Stimulated activated CD4-positive, alpha-beta T cell treated with anti-CD3 and anti-CD28 coated beads, Interleukin-1b, Interleukin-23, amount 100 ng/mL, for 4 hours (primary cell): Measurements from ENCODE around the gene TEX22.

Source experiments
- DNase-seq, 2 donors: peaks; one replicate each; pipeline ENCODE4 v3.0.0-alpha.2; 2020; ENCODE audit warnings: low read depth in 2 of 2

TEX22 gene

GRCh38 chr14:105439179-105439578 is 40.8 kb downstream of the TEX22 start:
- no peak for DNase-seq

DNA sequence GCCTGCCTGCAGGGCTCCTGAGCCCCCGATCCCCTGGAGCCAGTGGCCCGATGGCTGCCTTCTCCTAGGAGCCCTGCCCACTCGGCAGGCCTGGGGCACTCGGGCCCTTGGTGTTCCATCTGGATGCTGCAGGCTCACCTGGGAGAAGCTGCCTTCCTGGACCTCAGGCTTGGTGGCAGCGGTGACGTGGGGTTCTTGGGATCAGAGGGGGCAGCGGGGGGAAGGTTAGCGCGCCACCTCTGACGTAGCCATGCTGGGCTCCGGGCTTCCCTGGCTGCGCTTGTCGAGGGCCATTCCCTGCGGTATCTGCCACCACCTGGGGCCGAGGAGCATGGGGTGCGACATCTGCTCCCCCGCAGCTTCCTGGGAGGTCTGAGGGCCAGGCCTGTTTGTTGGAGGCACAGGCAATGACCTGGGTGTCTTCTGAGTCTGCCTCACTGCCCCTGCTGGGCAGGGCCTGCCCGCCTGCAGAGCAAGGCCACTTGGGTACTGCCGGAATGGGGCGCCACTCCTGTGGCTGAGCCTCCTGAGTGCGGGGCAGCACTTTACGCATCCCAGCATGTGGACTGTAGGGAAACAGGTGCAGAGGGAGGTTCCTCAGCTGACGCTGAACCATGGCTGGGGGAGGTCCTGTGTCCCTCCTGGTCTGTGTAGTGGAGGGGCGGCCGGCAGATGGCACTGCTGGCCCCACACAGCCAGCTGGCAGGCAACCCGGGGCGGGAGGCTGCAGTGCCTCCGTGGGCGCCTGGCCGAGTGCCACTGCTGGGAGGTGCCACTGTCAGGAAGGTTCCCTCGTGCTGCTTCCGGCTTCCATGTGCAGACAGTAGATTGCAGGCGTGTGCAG is 41.6 kb downstream of the TEX22 start:
- no peak for DNase-seq

- DNase-seq = no peak
Measured at GRCh38 chr14:105440554-105440900, 42.2 kb downstream of the TEX22 start.

GRCh38 chr14:105440992-105441391 is 42.7 kb downstream of the TEX22 start:
- DNase-seq = no peak

- DNase-seq = no peak
Measured at GRCh38 chr14:105442125-105442524, 43.8 kb downstream of the TEX22 start.

DNA sequence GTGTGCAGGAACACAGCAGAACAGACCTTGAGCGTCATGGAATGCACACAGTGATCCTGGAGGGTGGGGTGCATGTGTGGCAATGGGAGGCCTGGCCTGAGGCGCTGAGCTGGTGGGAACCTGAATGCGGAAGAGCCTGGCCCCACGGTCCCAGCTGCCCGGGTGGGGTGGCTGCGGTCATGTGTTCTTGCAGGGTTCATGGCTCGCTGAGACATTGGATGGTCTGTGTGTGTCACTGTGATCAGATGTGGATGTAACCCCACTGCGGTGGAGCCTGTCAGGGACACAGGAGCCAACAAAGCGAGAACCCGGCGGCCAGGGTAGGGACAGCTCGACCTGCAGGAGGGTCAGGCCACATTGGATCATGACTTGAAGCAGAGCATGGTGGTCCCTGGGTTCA is 44.5 kb downstream of the TEX22 start:
- no peak for DNase-seq

GRCh38 chr14:105444859-105445258 is 46.5 kb downstream of the TEX22 start:
- DNase-seq = no peak

DNA sequence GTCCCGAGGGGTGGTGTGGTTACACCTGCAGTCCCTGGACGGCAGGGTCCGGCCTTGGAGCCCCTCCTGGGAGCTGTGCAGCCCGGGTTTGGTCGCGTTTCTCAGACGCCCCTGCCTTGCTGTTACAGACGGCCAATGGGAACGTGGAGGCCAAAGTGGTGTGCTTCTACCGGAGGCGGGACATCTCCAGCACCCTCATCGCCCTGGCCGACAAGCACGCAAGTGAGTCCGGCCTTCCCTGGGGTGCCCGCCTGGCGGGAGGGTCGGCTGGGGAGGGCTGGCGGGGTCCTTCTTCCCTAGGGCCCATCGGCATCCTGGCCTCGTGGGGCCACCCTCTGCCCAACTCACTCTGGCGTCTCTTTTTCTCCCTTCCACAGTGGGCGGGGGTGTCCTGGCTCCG is 47.0 kb downstream of the TEX22 start:
- DNase-seq = no peak

GRCh38 chr14:105445901-105446845 is 47.8 kb downstream of the TEX22 start:
- DNase-seq = no peak

GRCh38 chr14:105446971-105447370 is 48.6 kb downstream of the TEX22 start:
- DNase-seq = no peak

- DNase-seq = no peak
Measured at GRCh38 chr14:105447651-105448640, 49.6 kb downstream of the TEX22 start.

GRCh38 chr14:105448706-105449111 is 50.4 kb downstream of the TEX22 start:
- peak; percentile 55 to 56 for DNase-seq

DNA sequence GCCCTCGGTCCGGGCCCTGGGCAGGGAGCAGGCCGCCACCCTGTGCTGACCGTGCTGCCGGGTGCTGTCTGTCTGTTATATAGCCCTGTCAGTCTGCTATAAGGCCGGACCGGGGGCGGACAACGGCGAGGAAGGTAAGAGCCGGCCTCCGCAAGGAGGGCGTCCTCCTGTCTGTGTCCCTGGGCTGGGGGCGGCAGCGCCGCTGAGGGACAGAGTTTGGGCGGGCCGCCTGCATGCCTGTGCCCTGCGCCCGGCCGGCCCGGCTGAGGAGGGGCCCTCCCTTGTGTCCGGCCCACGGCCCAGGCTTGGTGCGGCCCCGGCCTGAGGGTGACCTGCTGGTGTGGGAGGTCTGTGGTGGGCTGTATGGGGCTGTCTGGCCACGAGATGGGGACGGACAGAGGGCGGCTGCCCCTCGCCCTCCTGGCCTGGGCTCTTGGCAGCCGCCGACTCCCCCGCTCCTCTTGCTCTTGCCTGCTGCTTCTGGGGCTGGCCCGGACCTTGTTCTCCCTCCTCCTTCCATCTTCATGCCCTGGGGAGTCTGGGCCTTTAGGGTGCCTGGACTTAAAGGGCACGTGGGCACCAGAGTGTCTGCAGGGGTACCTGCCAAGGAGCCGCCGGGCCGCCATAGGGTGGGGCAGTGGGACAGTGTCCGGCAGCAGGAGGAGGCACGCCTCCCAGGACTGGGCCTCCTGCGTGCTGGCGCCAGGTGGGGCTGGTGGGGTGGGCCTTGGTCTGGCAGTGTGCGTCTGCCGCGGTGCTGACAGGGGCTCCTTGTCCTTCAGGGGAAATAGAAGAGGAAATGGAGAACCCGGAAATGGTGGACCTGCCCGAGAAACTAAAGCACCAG is 51.2 kb downstream of the TEX22 start:
- no peak for DNase-seq

DNA sequence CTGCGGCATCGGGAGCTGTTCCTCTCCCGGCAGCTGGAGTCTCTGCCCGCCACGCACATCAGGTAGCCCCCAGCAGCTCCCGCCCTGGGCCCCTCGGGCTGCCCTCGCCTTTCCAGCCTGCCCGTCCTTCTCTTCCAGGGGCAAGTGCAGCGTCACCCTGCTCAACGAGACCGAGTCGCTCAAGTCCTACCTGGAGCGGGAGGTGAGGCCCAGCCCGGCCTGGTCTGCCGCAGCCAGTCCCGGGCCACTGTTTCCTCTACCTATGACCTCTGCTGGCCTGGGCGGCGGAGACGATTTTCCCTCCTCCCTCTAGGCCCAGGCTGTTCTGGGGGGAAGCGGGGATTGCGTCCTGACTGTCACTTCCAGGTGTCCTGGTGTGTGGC is 51.8 kb downstream of the TEX22 start:
- no peak for DNase-seq

- no peak for DNase-seq
Measured at GRCh38 chr14:105450864-105451720, 52.8 kb downstream of the TEX22 start.

GRCh38 chr14:105452963-105453362 is 54.6 kb downstream of the TEX22 start:
- no peak for DNase-seq

GRCh38 chr14:105453847-105454246 is 55.5 kb downstream of the TEX22 start:
- no peak for DNase-seq

DNA sequence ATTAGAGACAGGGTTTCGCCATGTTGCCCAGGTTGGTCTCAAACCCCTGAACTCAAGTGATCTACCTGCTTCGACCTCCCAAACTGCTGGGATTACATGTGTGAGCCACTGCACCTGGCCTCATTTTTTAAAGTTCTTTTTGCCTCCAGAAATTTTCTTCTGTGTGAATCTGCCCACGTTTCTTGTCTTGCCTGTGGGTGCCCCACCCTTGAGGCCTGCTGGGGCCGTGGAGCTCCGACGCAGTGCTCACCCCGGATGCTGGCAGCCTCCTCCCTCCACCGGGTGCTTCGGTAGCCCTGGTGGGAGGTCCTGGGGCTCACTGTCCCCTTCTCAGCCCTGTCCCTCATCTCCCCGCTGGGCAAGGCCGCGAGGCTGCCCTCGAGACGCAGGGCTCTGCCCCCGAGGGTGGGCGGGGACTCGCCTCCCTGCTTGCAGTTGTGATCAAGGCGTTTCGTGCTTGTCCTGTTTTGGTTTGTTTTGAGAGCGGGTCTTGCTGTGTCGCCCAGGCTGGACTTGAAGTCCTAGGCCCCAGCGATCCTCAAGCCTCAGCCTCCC is 56.8 kb downstream of the TEX22 start:
- no peak for DNase-seq
